GM19239 (cell line): ENCODE data around the gene CFAP119.

Experiments
- DNase-seq: peaks from one replicate; pipeline ENCODE4 v3.0.0; 2011; ENCODE audit warnings: low spot score; ENCODE audit not compliant: insufficient read length
- FAIRE-seq: peaks from 2 replicates; lab custom pipeline; 2011; peaks lifted over from hg19 to GRCh38; lab: Jason Lieb, UNC

CFAP119 gene

DNA sequence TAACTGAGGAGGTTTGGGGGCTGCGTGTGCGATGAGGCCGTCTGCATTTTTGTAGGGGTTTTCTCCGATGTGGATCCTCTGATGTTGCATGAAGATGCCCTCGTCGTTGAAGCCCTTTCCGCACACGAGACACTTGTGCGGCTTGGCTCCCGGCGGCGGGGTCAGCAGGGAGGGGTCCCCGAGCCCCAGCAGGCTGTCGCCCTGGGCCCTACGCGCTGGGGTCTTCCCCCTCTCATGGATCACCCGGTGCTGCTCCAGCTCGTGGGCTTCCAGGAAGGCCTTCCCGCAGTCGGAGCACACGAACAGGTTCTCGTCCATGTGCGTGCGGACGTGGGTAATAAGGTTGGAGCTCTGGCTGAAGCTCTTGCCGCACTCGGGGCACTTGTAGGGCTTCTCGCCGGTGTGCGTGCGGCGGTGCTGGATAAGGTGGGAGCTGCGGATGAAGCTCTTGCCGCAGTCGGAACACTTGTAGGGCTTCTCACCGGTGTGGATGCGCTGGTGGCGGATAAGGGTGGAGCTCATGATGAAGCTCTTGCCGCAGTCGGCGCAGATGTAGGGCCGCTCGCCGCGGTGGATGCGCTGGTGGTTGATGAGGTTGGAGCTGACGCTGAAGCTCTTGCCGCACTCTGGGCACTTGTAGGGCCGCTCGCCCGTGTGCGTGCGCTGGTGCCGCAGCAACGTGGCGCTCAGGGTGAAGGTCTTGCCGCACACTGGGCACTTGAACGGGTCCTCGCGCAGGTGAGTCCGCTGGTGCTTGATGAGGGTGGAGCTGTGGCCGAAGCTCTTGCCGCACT lies 20.8 kb upstream of the CFAP119 start:
- DNase-seq (no peak), FAIRE-seq (no peak)

DNA sequence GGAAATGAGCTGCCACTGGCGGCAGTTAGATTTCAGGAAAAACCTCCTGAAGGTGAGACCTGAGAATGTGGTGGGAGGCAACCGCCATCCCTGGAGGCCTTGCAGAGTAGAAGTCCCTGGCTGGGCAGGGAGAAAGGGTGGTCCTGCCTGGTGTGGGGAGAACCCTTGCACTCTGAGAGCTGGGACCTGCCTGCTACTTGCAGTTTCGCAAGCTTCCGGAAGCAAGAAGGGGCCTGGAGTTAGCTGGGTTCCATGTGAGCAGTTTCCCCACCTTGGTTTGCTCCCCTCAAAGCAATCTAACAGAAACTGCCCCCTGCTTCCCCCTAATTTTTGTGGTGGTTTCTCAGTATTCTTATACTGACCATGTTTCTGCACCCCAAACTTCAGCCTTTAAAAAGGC lies 18.7 kb upstream of the CFAP119 start:
- DNase-seq (no peak), FAIRE-seq (no peak)

DNA sequence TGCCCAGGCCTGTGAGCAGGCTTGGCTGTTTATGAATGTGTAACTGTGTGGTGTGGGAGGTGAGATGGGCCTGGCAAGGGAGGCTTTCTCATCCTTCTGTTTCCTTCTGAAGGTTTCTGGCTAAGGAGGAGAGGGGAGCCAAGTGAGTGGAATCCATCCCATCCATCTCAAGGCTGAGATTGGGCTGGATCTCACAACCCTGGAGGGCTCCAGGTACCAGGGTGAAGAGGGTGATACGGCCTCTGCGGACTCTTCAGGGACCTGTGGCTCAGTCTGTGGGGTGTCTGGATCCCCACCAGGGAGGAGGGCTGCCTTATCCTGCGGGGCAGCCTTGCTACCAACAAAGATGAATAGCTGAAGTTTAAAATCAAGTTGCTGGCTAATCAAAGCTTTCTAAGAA lies 18.2 kb upstream of the CFAP119 start:
- DNase-seq = no peak
- no peak for FAIRE-seq

DNA sequence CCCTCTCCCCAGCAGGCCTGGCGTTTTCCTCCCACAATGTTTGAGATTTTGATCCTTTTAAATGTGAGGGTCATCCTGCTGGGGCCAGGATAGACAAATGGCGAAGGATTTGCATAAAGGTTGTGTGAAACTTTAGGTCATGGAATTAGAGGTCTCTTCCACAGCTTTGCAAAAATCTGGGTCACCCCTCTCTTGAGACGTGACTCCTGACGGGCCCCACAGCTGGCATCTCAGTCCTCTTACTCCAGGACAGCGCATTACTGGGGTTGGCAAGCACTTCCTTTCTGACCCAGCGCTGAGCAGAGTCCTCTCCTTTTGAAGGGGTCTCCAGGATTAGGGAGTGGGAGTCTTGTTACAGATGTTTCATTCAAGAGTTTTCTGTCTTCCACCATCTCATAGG lies 17.7 kb upstream of the CFAP119 start:
- FAIRE-seq (no peak), DNase-seq (no peak)

GRCh38 chr16:30778549-30779244 lies 16.8 kb upstream of the CFAP119 start:
- DNase-seq (no peak), FAIRE-seq (no peak)

DNA sequence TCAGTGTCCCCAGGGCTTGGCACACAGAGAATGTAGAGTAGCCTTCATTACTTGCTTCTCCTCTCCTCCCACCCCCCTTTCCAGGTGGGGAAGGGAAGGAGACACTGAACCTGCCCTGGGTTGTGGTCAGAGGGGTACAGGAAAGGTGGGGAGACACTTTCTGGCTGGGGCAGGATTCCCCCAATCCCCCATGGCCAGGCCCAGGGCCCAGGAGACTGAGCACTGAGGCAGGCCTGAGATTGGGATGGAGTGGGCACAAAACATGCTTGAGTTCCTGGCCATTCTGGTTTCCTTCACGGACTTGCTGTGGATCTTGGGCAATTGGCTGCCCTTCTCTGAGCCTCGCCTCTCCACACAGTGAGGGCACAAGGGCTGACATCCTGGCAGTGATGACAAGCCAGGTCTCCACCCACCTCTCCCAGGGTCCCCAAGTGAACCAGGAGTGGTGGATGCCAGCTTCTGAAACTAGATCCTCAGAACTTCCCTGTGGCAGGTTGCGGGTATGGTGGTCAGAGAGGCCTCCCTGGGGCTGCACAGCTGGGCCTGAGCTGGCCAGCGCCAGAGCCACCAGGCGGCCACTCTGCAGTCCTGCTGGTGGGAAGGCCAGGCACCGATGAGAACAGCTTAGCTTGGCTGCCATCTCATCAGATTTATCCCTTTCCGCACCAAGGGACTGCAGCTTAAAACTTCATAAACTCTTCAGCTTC lies 15.9 kb upstream of the CFAP119 start:
- no peak for FAIRE-seq
- no peak for DNase-seq

DNA sequence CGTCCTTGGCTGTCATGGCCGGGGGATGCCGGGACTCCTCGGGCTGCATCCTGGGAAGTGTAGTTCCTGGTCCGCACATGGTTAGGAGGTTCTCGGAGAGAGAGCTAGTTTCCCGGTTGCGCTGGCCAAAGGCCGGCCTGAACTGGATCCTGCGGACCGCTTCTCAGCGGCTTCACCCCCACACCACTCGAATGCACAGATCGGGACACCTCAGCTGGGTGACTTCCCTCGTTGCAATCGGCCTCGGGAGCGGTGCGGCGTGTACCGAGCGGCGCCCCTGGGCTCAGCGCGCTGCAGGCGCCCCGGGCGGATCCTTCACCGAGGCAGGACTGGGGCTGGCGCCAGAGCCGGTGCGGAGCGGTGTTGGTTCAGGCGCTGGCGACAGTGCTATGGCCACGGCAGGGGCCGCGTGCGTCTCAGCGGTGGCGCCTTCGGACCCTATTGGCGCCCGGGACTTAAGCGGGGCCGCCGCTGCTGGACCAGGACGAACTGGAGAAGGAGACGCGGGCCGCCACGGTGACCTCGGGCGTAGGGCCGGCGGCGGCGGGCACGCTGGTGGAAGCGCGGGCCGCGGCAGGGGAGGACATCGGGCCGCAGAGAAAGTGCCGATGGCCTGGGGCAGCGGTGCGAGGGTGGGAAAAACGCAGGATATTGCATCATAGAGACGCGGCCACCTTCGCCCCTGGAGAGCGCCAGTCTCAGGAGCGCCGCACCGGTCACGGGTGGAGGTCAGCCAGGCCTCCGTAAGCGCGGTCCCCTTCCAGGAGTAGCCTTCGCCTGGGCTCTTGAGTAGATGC lies 13.7 kb upstream of the CFAP119 start:
- FAIRE-seq = peak; percentile 21

GRCh38 chr16:30775131-30775391 lies 13.2 kb upstream of the CFAP119 start:
- DNase-seq (no peak), FAIRE-seq (no peak)

More for the DNA sequence above, 13.7 kb upstream of the CFAP119 start:
- DNase-seq = peak; percentile 90

- no peak for FAIRE-seq
- no peak for DNase-seq
These were observed 12.7 kb upstream of the CFAP119 start for GRCh38 chr16:30774367-30775130.

DNA sequence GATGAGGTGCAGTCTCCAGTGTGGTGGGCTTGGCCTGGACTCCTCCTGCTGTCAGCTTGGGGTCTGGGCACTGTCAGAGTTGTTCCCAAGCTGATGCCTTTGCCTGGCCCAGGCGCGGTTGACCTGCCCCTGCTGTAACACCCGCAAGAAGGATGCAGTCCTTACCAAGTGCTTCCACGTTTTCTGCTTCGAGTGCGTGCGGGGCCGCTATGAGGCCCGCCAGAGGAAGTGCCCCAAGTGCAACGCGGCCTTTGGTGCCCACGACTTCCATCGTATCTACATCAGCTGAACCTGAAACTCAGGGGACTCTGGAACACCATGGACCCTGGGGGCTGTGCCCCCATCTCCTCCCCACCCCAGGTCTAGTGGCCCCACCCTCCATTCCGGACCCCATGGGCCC lies 12.0 kb upstream of the CFAP119 start:
- DNase-seq (no peak), FAIRE-seq (no peak)

DNA sequence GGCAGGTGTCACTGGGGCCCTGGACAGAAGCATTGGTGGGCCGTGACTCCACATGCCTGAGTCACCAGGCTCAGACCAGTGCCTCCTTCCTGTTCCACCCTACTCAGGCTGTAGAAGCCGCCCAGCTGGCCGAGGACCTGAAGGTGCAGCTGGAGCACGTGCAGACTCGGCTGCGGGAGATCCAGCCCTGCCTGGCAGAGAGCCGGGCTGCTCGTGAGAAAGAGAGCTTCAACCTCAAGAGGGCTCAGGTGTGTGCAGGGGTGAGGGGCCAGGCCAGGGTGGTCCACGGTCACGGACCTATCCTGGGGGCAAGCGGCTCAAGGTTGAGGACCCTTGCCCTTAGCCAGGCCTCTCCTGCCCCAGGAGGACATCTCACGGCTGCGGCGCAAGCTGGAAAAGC lies 9.9 kb upstream of the CFAP119 start:
- FAIRE-seq = no peak

DNA sequence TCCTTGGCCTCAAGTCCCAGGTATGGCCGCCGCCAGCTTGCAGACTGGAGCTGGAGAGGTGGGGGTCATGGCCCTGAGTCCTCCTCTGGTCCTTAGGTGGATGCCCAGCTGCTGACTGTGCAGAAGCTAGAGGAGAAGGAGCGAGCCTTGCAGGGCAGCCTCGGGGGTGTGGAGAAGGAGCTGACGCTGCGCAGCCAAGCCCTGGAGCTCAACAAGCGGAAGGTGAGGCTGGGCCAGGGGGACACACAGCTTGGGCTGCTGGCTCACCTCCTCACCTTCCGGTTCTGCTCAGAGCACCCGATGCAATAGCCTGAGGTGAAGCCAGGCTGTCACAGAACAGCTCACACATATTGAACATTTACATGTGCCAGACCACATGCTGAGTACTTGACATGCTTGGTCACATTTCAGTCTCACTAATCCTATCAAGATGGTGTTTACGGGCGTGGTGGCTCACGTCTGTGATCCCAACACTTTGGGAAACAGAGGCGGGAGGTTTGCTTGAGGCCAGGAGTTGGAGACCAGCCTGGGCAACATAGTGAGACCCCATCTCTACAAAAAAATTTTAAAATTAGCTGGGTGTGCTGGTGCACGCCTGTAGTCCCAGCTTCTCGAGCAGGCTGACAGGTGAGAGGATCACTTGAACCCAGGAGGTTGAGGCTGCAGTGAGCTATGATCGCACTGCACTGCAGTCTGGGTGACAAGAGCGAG lies 7.7 kb upstream of the CFAP119 start:
- FAIRE-seq (no peak), DNase-seq (no peak)

More for the DNA sequence above, 9.9 kb upstream of the CFAP119 start:
- no peak for DNase-seq

DNA sequence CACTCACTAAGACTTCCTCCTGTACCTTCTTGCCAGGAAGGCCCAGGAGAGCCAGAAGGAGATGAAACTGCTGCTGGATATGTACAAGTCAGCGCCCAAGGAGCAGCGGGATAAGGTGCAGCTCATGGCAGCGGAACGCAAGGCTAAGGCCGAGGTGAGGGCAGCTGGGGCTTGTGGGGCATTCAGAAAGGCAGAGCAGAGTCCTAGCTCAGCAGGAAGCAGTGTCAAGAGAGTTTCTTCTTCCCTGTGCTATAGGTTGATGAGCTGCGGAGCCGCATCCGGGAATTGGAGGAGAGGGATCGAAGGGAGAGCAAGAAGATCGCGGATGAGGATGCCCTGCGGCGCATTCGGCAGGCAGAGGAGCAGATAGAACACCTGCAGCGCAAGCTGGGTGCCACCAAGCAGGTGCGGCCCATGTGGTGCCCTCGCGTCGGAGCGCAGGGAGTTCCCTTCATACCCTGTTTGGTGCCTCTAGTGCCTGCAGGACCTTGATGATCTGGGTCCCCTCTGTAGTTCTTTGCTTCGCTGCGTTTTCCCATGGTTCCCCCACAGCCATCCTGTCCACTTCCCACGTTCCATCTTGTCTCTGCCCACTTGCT lies 6.8 kb upstream of the CFAP119 start:
- FAIRE-seq (no peak), DNase-seq (no peak)

DNA sequence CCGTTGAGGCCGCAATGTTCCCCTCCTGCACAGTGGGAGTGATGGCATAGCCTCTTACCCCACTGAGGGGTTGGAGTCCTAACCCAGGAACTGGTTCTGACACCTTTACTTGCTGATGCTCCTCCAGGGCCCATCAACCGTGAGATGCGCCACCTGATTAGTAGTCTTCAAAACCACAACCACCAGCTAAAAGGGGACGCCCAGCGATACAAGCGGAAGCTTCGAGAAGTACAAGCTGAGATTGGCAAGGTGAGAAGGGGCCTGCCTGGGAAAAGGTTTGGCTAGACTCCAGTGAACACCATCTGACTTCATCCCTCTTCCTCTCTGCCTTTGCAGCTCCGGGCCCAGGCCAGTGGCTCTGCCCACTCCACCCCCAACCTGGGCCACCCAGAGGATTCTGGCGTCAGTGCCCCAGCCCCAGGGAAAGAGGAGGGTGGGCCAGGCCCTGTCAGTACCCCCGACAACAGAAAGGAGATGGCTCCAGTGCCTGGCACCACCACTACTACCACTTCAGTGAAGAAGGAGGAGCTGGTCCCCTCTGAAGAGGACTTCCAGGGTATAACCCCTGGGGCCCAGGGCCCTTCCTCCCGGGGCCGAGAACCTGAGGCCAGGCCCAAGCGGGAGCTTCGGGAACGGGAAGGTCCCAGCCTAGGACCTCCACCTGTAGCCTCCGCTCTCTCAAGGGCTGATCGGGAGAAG lies 6.1 kb upstream of the CFAP119 start:
- DNase-seq = no peak
- no peak for FAIRE-seq

GRCh38 chr16:30766933-30767284 lies 5.0 kb upstream of the CFAP119 start:
- no peak for FAIRE-seq
- no peak for DNase-seq

DNA sequence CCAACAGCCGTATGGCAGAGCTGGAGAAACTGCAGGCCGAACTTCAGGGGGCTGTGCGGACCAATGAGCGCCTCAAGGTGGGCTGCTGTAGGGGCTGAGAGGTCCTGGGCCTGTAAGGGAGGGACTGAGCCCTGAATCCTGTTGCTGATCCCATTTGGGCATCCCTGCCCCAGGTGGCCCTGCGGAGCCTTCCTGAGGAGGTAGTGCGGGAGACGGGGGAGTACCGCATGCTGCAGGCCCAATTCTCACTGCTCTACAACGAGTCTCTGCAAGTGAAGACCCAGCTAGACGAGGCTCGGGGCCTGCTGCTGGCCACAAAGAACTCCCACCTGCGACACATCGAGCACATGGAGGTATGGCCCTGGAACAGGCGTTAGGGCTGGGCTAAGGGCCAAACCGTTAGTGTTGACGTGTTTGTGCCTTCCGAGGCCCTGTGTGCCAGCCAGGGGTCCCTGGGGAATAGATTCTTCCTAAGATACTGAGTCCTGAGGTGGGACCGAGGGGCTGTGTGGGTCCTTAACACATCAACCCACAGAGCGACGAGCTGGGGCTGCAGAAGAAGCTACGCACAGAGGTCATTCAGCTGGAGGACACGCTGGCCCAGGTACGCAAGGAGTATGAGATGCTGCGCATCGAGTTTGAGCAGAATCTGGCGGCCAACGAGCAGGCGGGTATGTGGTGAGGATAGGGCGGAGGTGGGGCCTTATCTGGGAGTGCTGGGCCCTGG lies 4.5 kb upstream of the CFAP119 start:
- FAIRE-seq (no peak), DNase-seq (no peak)

DNA sequence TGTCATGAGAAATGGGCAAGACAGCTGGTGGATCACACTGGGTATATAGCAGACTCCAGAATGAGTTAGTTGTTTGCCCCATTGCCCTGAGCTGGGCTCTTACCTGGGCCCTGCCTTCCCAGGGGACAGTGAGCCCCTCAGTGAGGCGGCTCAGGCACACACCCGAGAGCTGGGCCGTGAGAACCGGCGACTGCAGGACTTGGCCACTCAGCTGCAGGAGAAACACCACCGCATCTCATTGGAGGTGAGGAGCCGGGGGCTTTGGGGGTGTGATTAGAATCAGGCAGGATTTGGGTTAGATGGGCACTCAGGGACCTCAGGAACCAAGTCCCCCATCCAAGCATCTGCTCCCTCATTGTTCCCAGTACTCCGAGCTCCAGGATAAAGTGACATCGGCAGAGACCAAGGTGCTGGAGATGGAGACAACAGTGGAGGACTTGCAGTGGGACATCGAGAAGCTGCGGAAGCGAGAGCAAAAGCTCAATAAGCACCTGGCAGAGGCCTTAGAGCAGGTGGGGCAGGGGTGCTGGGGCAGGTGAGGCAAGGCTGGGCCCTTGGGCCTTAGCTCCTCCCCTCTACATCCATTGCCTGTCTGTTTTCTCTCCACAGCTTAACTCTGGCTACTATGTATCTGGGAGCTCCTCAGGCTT lies 3.1 kb upstream of the CFAP119 start:
- no peak for DNase-seq
- no peak for FAIRE-seq
